Calu3 (cell line): ENCODE results near the gene C2orf66. TPM values are rescaled to one million over a fixed set of nuclear protein-coding genes. Genes with fewer than 3 reads are reported as not detected.

Source experiments
- BruUV-seq: library from RNA; stranded (reverse); fragments of 400-500 nt; replicated peaks from 2 replicates; lab custom pipeline; 2021; lab: Mats Ljungman, UMichigan
- CTCF ChIA-PET: fragments of 300-600 bp; sonication (Branson Sonifier 250); formaldehyde crosslinking; loops from one replicate; lab custom pipeline; 2022; ENCODE audit warnings: antibody characterized with exemption; lab: Charles Lee
- DNase-seq: peaks from one replicate; pipeline ENCODE4 v3.0.0; 2022
- H3K27ac Mint-ChIP-seq: one replicate; pipeline ENCODE4 v1.8.0; 2022; ENCODE audit warnings: mixed read lengths; ENCODE audit not compliant: unreplicated experiment
- H3K27me3 Mint-ChIP-seq: one replicate; pipeline ENCODE4 v1.8.0; 2022; ENCODE audit warnings: mixed read lengths; ENCODE audit not compliant: unreplicated experiment
- H3K36me3 Mint-ChIP-seq: one replicate; pipeline ENCODE4 v1.8.0; 2022; ENCODE audit warnings: mild to moderate bottlenecking, moderate library complexity, mixed read lengths; ENCODE audit not compliant: insufficient read depth, unreplicated experiment
- H3K4me1 Mint-ChIP-seq: one replicate; pipeline ENCODE4 v1.8.0; 2022; ENCODE audit warnings: mild to moderate bottlenecking, low read depth, mixed read lengths; ENCODE audit not compliant: unreplicated experiment
- H3K4me3 Mint-ChIP-seq: one replicate; pipeline ENCODE4 v1.8.0; 2022; ENCODE audit warnings: mild to moderate bottlenecking, low read depth, moderate library complexity, mixed read lengths; ENCODE audit not compliant: unreplicated experiment
- H3K9me3 Mint-ChIP-seq: one replicate; pipeline ENCODE4 v1.8.0; 2022; ENCODE audit warnings: low read depth, mixed read lengths; ENCODE audit not compliant: unreplicated experiment
- intact Hi-C: fragments of 100-400 bp; cut with micrococcal nuclease; formaldehyde crosslinking; loops from one replicate; pipeline ENCODE4 v1.10.0; 2022; ENCODE audit not compliant: unreplicated experiment
- total RNA-seq: library from RNA; stranded (reverse); gene quantifications from 2 replicates; pipeline ENCODE4 v1.2.3, GENCODE V29; 2022
- TF ChIP-seq, protein P1 (sequence below): fragments of 200-600 bp; IDR thresholded peaks from one replicate; pipeline ENCODE4 v1.8.0; 2022; ENCODE audit warnings: antibody characterized with exemption; ENCODE audit not compliant: unreplicated experiment

Gene C2orf66
- total RNA-seq, 1 experiment from 2014 or later: 0.35 TPM

DNA sequence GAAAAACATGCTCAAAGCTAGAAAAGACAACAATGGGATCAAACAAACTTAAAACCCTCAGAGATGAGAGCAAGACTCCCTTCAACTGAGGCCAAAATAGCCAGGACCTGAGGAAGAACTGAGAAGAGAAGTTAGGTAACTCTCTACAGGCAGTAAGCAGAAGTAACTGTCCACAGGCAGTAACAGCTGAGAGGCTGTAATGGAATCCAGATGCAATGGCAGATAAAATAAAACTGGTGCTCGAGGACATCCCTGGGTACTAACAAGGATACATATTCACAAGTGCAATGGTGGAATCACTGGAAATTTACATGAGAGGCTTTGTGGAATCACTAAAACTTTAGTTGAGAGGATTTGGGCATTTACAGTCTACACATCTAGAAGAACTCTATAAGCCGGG, 30.4 kb upstream of the C2orf66 start:
- Mint-ChIP-seq H3K27ac (no peak overlapping the region), H3K9me3 (no peaks in the 10 kb centered on the region), H3K36me3 (no peaks in the 10 kb centered on the region), H3K27me3 (no peaks in the 10 kb centered on the region), H3K4me1 (no peaks in the 10 kb centered on the region), H3K4me3 (no peak overlapping the region)
- TF ChIP-seq, protein P1, sequence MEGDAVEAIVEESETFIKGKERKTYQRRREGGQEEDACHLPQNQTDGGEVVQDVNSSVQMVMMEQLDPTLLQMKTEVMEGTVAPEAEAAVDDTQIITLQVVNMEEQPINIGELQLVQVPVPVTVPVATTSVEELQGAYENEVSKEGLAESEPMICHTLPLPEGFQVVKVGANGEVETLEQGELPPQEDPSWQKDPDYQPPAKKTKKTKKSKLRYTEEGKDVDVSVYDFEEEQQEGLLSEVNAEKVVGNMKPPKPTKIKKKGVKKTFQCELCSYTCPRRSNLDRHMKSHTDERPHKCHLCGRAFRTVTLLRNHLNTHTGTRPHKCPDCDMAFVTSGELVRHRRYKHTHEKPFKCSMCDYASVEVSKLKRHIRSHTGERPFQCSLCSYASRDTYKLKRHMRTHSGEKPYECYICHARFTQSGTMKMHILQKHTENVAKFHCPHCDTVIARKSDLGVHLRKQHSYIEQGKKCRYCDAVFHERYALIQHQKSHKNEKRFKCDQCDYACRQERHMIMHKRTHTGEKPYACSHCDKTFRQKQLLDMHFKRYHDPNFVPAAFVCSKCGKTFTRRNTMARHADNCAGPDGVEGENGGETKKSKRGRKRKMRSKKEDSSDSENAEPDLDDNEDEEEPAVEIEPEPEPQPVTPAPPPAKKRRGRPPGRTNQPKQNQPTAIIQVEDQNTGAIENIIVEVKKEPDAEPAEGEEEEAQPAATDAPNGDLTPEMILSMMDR: no peak
- intact Hi-C loops: no loop called here
- CTCF ChIA-PET: no interaction called here
- DNase-seq: no peak
- BruUV-seq: no TSS peak

- no peaks in the 10 kb centered on the region for H3K36me3 Mint-ChIP-seq
- H3K9me3 Mint-ChIP-seq: no peaks in the 10 kb centered on the region
- no peak for DNase-seq
- CTCF ChIA-PET: no interaction called here
- intact Hi-C loops: no loop called here
- TF ChIP-seq, protein P1: no peak
- no peaks in the 10 kb centered on the region for H3K4me1 Mint-ChIP-seq
- H3K27me3 Mint-ChIP-seq: no peaks in the 10 kb centered on the region
- no peak overlapping the region for H3K27ac Mint-ChIP-seq
- BruUV-seq: no TSS peak
- no peak overlapping the region for H3K4me3 Mint-ChIP-seq
Measured at GRCh38 chr2:196836440-196836839, 27.3 kb upstream of the C2orf66 start.

DNA sequence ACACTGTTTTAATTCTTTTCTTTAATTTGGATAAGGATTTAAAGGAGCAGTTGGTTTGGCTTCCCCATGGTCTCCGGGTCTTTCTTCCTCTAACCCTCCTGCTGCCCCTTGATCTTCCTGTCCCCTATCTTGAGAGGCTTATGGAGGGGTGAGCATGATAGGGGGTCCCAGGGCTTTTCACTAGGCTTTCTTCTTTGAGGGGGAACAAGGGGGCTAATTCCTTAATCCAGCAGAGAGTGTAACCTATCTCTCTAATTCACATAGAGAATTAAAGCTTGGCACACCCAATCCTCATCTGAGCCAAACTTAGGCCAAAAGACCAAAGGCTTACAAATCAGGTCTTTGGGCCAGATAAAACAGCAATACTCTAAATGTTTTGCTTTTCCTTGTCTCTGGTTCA, 21.5 kb upstream of the C2orf66 start:
- no peaks in the 10 kb centered on the region for H3K4me1 Mint-ChIP-seq
- no peak overlapping the region for H3K27ac Mint-ChIP-seq
- BruUV-seq: no TSS peak
- H3K27me3 Mint-ChIP-seq: no peaks in the 10 kb centered on the region
- intact Hi-C loops: no loop called here
- CTCF ChIA-PET: no interaction called here
- DNase-seq: no peak
- H3K36me3 Mint-ChIP-seq: no peaks in the 10 kb centered on the region
- no peaks in the 10 kb centered on the region for H3K9me3 Mint-ChIP-seq
- TF ChIP-seq, protein P1: no peak
- no peak overlapping the region for H3K4me3 Mint-ChIP-seq

- intact Hi-C loops: no loop called here
- H3K4me3 Mint-ChIP-seq: no peak overlapping the region
- no peak for DNase-seq
- H3K4me1 Mint-ChIP-seq: peaks cover 16% of the 10 kb centered on the region
- BruUV-seq: no TSS peak
- H3K9me3 Mint-ChIP-seq: no peaks in the 10 kb centered on the region
- no peaks in the 10 kb centered on the region for H3K27me3 Mint-ChIP-seq
- no peak overlapping the region for H3K27ac Mint-ChIP-seq
- CTCF ChIA-PET: interaction anchor here (0.6 kb wide), 1 partner anchor 583 kb away, joined by 5 read pairs; no protein-coding TSS in a partner anchor
- TF ChIP-seq, protein P1: no peak
- no peaks in the 10 kb centered on the region for H3K36me3 Mint-ChIP-seq
Measured at GRCh38 chr2:196827356-196827755, 18.2 kb upstream of the C2orf66 start.
